Ascending aorta (tissue), 2 donors: Measurements from ENCODE around the gene LRRC8C. TPM values are rescaled to one million over a fixed set of nuclear protein-coding genes. Genes with fewer than 3 reads are reported as not detected.
A peak's percentile ranks its signal among the peaks of the same experiment; 100 is the strongest.

Source experiments
- DNase-seq, 2 donors: peaks; one replicate each; pipeline ENCODE4 v3.0.0-alpha.2; 2019; ENCODE audit warnings: low spot score in 2 of 2
- H3K27ac ChIP-seq, 2 donors: fragments of 200-600 bp; sonication (generic); one replicate each; pipeline ENCODE4 v1.5.1; 2016 to 2017; ENCODE audit warnings: mild to moderate bottlenecking in 1 of 2
- H3K27me3 ChIP-seq: fragments of 200-600 bp; sonication (generic); one replicate; pipeline ENCODE4 v1.5.1; 2017
- H3K36me3 ChIP-seq, 2 donors: fragments of 200-600 bp; sonication (generic); one replicate each; pipeline ENCODE4 v1.5.1; 2016
- H3K4me1 ChIP-seq, 2 donors: fragments of 200-600 bp; sonication (generic); one replicate each; pipeline ENCODE4 v1.5.1; 2016 to 2017; ENCODE audit warnings: mild to moderate bottlenecking in 1 of 2
- H3K4me3 ChIP-seq, 2 donors: fragments of 200-600 bp; sonication (generic); one replicate each; pipeline ENCODE4 v1.5.1; 2016 to 2017; ENCODE audit warnings: mild to moderate bottlenecking in 1 of 2
- H3K9me3 ChIP-seq, 2 donors: fragments of 200-600 bp; sonication (generic); one replicate each; pipeline ENCODE4 v1.5.1; 2016
- CTCF ChIP-seq, 3 experiments: fragments of 200-600 bp in 2 of 3; fragments of 450-650 bp in 1 of 3; sonication (generic) in 2 of 3; IDR thresholded peaks; one replicate each; pipeline ENCODE4 v1.5.1; 2016 to 2019; ENCODE audit warnings: antibody characterized with exemption in 3 of 3, mild to moderate bottlenecking in 1 of 3, moderate library complexity in 1 of 3
- intact Hi-C: fragments of 100-400 bp; cut with DNase I; formaldehyde crosslinking; loops from one replicate; pipeline ENCODE4 v1.15.1; 2023
- total RNA-seq: library from RNA; depleted of rRNA; stranded (reverse); fragments of >200 nt; gene quantifications from one replicate; pipeline ENCODE4 v1.1.0, GENCODE V29; 2016

The LRRC8C gene
- total RNA-seq, 1 donor from 2014 or later, result 7.5 TPM

GRCh38 chr1:89631816-89632656 lies 884 bp upstream of the LRRC8C start:
- Histone ChIP-seq H3K27ac (peak overlapping the region; percentile 89 to 95), H3K9me3 (no peaks in the 10 kb centered on the region), H3K36me3 (no peaks in the 10 kb centered on the region), H3K4me3 (peak overlapping the region; percentile 89 to 98), H3K4me1 (no peaks in the 10 kb centered on the region), H3K27me3 (no peaks in the 10 kb centered on the region)
- TF ChIP-seq CTCF (IDR thresholded peaks at IDR 0.05), result no peak
- intact Hi-C loops, result loop anchor here (1.0 to 5.0 kb wide), 3 partner anchors 108 to 365 kb away; partner anchors contain the start of genes LRRC8B and ZNF326
- DNase-seq, result no peak

GRCh38 chr1:89633248-89633799 lies 404 bp downstream of the LRRC8C start:
- DNase-seq, result peak; percentile 12 to 76
- Histone ChIP-seq H3K4me3 (peak overlapping the region; percentile 89 to 98), H3K27ac (peak overlapping the region; percentile 89 to 95), H3K4me1 (no peaks in the 10 kb centered on the region), H3K9me3 (no peaks in the 10 kb centered on the region), H3K36me3 (no peaks in the 10 kb centered on the region), H3K27me3 (no peaks in the 10 kb centered on the region)
- no peak for TF ChIP-seq CTCF (IDR thresholded peaks at IDR 0.05)
- intact Hi-C loops, result loop anchor here (5.0 kb wide), 1 partner anchor 364 kb away; the partner anchor contains the start of gene ZNF326

- Histone ChIP-seq H3K4me1 (no peaks in the 10 kb centered on the region), H3K9me3 (no peaks in the 10 kb centered on the region), H3K27ac (peak overlapping the region; percentile 89 to 95), H3K36me3 (no peaks in the 10 kb centered on the region), H3K27me3 (no peaks in the 10 kb centered on the region), H3K4me3 (peak overlapping the region; percentile 89 to 98)
- intact Hi-C loops, result loop anchor here (5.0 kb wide), 1 partner anchor 363 kb away; the partner anchor contains the start of gene ZNF326
- DNase-seq, result no peak
- no peak for TF ChIP-seq CTCF (IDR thresholded peaks at IDR 0.05)
These were observed 1.1 kb downstream of the LRRC8C start for GRCh38 chr1:89633800-89634625.

- H3K4me1 ChIP-seq, result no peaks in the 10 kb centered on the region
- TF ChIP-seq CTCF (IDR thresholded peaks at IDR 0.05), result no peak
- no peak overlapping the region for H3K4me3 ChIP-seq
- no peaks in the 10 kb centered on the region for H3K27me3 ChIP-seq
- no peaks in the 10 kb centered on the region for H3K36me3 ChIP-seq
- no peaks in the 10 kb centered on the region for H3K9me3 ChIP-seq
- intact Hi-C loops, result no loop called here
- no peak overlapping the region for H3K27ac ChIP-seq
- DNase-seq, result no peak
These were observed 3.2 kb downstream of the LRRC8C start for GRCh38 chr1:89635825-89636815.
